GM06990 (cell line): ENCODE results near the gene MTERF1.
"Not testable (repeated sequence)": the region's sequence is repeated elsewhere in the genome, so short reads cannot be mapped to it uniquely, and the experiment has no call there.

ENCODE experiments used
- DNase-seq: peaks from one replicate; pipeline ENCODE4 v3.0.0-alpha.2; 2011; ENCODE audit not compliant: insufficient read length; ENCODE audit errors: extremely low read depth
- H3K27me3 ChIP-seq: replicated peaks from 2 replicates; pipeline ENCODE4 v1.6.0; 2011; ENCODE audit warnings: low read length; ENCODE audit not compliant: control insufficient read depth, insufficient read depth
- H3K36me3 ChIP-seq: 2 replicates; pipeline ENCODE4 v1.5.1; 2011; ENCODE audit warnings: low read length; ENCODE audit not compliant: control insufficient read depth, insufficient read depth
- H3K4me3 ChIP-seq: replicated peaks from 2 replicates; pipeline ENCODE4 v1.5.1; 2011; ENCODE audit warnings: low read depth, mild to moderate bottlenecking, control low read depth, low read length
- TF ChIP-seq, protein P1 (sequence below): IDR thresholded peaks from 2 replicates; pipeline ENCODE4 v1.5.1; 2011; ENCODE audit warnings: low read length, control low read depth, mild to moderate bottlenecking, inconsistent platforms; ENCODE audit not compliant: insufficient read depth, poor library complexity, severe bottlenecking

The MTERF1 gene

DNA sequence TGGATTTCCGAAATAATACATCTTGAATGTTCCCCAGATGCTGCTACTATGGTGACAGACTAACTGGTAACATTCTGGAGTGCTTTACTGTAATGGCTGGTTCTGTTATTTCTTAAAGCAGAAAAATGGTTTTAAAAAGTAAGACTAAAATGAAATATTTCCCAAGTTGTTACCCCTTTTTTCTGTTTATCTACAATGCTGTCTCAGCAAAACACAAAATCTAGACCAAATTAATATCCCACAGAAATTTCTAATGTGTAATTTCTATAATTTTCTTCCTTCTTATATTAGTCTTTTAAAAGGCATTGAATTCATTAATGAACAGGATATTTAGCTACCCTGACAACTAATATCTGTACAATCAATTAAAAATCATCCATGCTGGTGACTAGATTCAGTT, 19.1 kb upstream of the MTERF1 start:
- no peak for DNase-seq
- no peak overlapping the region for H3K4me3 ChIP-seq
- H3K27me3 ChIP-seq, result no peaks in the 10 kb centered on the region
- TF ChIP-seq, protein P1, sequence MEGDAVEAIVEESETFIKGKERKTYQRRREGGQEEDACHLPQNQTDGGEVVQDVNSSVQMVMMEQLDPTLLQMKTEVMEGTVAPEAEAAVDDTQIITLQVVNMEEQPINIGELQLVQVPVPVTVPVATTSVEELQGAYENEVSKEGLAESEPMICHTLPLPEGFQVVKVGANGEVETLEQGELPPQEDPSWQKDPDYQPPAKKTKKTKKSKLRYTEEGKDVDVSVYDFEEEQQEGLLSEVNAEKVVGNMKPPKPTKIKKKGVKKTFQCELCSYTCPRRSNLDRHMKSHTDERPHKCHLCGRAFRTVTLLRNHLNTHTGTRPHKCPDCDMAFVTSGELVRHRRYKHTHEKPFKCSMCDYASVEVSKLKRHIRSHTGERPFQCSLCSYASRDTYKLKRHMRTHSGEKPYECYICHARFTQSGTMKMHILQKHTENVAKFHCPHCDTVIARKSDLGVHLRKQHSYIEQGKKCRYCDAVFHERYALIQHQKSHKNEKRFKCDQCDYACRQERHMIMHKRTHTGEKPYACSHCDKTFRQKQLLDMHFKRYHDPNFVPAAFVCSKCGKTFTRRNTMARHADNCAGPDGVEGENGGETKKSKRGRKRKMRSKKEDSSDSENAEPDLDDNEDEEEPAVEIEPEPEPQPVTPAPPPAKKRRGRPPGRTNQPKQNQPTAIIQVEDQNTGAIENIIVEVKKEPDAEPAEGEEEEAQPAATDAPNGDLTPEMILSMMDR, result no peak
- H3K36me3 ChIP-seq, result no peaks in the 10 kb centered on the region

DNA sequence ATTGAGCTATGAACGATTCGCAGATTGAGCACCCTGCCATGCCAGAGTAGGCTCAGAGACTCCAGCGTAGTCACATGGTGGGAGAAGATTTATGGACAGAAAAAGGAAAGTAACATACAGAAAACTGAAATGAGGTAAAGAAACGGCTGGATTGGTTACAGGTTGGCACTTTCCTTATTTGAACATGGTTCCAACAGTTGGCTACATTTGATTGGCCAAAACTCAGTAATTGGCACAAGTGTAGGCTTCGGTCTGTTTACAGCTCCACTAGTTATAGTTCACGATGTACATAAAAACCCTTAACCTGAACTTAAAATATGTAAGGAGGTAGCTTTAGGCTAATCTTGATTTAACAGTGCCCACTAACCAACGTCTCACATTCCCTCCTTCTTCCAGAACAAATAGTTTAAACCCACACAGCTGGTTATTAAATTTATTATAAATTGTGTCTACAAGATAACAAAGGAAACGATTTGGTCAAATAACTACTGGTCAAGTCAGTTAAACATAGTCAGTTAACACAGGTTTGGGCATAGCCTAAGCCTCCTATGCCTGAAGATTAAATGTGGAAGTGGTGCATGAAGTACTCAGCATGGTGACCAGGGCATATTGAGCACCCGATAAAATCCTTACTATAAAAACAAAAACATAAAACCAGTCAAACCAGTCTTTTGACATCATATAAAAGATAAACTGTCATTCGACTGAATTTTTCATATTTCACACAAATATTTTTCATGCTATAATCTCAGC, 17.9 kb upstream of the MTERF1 start:
- Histone ChIP-seq H3K36me3 (no peaks in the 10 kb centered on the region), H3K4me3 (no peak overlapping the region), H3K27me3 (no peaks in the 10 kb centered on the region)
- DNase-seq, result no peak
- TF ChIP-seq, protein P1, result no peak

- Histone ChIP-seq H3K4me3 (no peak overlapping the region), H3K36me3 (no peaks in the 10 kb centered on the region), H3K27me3 (no peaks in the 10 kb centered on the region)
- DNase-seq, result no peak
- TF ChIP-seq, protein P1, result no peak
Measured at GRCh38 chr7:91894781-91895480, 14.4 kb upstream of the MTERF1 start.

- not testable (repeated sequence) for H3K4me3 ChIP-seq, DNase-seq, H3K27me3 ChIP-seq, H3K36me3 ChIP-seq
Measured at GRCh38 chr7:91893699-91894098, 13.2 kb upstream of the MTERF1 start.

GRCh38 chr7:91892821-91893340, 12.4 kb upstream of the MTERF1 start:
- Histone ChIP-seq H3K27me3 (no peaks in the 10 kb centered on the region), H3K4me3 (no peak overlapping the region), H3K36me3 (no peaks in the 10 kb centered on the region)
- DNase-seq, result no peak
- TF ChIP-seq, protein P1, result no peak

DNA sequence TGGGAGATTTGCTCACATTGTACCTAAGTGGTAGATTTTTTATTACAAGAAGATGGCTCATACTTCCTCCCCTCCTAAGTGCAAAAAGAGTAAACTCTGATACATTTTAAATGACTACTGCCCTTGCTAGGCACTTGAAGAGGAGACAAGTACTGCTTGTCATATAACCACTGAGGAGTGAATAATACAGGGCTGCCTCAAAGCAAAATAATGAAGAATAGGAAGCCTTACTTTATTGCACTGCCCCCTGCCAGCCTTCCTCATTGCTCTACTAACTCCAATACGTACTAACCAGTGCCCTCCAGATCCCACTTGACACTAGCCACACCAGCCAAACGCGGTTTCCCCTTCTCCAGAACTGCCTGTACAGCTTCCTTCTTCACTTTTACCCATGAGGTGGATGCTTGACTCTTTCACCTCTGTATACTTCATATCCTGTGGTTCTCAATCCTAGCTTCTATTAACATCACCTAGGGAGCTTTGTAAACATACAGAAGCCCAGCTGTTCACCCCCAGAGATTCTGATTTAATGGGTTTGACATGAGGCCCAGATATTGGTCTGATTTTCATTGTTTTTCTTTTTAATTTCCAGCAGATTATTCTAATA, 11.7 kb upstream of the MTERF1 start:
- Histone ChIP-seq H3K27me3 (no peaks in the 10 kb centered on the region), H3K4me3 (no peak overlapping the region), H3K36me3 (no peaks in the 10 kb centered on the region)
- TF ChIP-seq, protein P1, result no peak
- no peak for DNase-seq

DNA sequence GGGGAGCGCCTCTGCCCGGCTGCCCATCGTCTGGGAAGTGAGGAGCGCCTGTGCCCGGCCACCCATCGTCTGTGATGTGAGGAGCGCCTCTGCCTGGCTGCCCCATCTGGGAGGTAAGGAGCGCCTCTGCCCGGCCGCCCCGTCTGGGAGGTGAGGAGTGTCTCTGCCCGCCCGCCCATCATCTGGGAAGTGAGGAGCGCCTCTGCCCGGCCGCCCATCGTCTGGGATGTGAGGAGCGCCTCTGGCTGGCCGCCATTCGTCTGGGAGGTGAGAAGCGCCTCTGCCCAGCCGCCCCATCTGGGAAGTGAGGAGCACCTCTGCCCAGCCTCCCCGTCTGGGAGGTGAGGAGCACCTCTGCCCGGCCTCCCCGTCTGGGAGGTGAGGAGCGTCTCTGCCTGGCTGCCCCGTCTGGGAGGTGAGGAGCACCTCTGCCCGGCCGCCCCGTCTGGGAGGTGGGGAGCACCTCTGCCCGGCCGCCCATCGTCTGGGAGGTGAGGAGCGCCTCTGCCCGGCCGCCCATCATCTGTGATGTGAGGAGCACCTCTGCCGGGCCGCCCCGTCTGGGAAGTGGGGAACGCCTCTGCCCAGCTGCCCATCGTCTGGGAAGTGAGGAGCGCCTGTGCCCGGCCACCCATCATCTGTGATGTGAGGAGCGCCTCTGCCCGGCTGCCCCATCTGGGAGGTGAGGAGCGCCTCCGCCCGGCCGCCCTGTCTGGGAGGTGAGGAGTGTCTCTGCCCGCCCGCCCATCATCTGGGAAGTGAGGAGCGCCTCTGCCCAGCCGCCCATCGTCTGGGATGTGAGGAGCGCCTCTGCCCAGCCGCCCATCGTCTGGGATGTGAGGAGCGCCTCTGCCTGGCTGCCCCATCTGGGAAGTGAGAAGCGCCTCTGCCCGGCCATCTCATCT, 8.0 kb upstream of the MTERF1 start:
- H3K36me3 ChIP-seq, DNase-seq: not testable (repeated sequence)

More for the DNA sequence above, 8.0 kb upstream of the MTERF1 start:
- not testable (repeated sequence) for H3K4me3 ChIP-seq, H3K27me3 ChIP-seq
